COR-L47 (cell line): ENCODE measurements around the gene ULBP3.
"Not testable (repeated sequence)": the region's sequence is repeated elsewhere in the genome, so short reads cannot be mapped to it uniquely, and the experiment has no call there.

Experiments used
- DNase-seq: peaks from one replicate; lab custom pipeline; 2025; lab: John Stamatoyannopoulos, UW

The ULBP3 gene

DNA sequence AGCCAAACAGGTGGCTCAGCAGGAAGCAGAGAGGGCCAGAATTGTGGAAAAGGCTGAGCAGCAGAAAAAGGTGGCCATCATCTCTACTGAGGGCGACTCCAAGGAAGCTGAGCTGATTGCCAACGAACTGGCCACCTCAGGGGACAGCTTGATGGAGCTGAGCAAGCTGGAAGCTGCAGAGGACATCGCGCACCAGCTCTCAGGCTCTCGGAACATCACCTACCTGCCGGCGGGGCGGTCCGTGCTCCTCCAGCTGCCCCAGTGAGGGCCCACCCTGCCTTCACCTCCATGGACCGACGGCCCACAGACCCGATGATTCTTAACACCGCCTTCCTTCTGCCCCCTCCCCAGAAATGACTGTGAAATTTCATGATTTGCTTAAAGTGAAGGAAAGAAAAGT lies 25.8 kb downstream of the ULBP3 start:
- no peak for DNase-seq

DNA sequence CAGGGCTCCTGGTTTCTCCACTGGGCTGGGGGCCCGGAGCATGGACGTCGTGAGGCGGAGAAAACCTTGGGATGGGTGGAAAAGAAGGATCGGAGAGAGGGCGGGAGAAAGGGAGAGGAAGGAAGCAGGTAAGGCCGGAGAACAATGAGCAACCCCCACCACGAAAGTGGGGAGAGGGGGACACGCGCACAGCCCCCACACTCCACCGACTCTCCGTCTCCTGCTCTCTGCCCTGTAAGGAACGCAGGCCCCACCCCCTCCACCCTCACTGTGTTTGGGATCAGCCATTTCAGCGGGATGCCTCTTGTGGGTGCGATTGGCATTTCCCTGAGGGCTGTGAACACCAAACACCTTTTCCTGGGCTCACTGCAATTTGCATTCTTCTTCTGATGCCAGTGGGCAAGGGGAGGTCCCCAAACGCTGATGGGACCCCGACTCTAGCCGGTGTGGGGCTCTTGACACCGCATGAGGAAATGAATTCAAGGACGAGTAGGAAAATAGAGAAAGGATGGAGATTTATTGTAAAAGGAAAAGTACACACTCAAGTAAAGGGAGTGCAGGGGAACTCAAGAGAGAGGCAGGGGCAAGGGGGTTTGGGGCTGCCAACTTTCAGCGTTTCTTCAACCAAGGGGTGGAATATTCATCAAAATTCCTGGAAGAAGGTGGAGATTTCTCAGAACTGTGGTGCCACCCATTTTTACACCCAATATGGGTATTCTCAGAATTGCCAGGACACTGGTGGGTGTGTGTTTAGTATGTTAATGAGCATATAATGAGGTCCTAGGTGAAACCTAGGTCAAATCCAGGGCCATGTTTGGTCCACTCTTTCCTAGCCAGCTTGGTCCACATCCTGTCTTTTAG lies 30.5 kb downstream of the ULBP3 start:
- no peak for DNase-seq

DNA sequence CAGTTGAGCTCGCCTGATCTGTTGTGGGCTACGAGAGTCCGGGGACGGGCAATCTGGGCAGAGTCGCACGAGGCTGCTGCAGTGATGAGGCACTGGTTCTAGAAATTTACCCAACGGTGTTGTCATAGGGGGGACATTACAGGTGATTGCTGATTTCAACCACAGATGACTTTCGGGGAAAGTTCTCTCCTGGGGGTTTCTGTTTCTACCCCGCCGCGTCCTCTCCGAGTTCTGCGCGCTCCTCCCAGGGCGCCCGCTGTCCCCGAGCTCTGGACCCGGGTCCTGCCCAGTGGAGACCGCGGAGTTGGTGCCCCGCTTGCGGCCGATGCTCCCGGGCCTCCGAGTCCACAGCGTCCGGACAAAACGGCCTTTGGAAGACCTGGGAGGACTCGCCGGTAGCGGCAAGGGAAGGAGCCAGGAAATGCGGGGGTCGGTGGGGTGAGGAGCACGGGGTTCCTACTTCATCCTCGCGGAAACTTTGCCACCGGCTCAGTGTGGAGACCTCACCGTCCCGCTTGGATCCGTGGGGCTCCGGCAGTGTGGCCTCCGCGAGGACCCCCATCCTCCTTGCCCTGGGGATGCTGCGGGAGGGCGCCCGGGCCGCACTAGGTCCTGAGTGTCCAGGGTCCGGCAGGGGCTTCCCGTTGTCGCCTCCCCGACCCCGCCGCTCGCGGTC lies 31.3 kb downstream of the ULBP3 start:
- DNase-seq, result no peak

DNA sequence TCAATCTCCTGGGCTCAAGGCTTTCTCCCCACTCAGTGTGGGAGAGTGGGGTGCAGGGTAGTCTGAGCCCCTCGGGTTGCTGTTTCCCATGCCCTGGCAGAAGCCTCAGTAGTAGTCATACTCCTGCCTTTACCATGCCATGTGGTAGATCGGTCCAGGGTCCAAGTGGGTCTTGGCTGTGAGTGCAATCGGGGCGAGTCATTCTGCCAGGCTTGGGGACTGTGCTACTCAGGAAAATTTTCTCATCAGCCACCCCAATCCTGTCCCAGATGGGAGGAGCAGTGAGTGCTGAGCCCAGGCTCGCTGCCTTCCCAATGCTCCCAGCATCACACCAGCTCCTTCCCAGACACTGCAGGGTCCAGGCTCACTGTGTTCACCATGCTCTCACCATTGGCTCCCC lies 32.8 kb downstream of the ULBP3 start:
- no peak for DNase-seq

DNA sequence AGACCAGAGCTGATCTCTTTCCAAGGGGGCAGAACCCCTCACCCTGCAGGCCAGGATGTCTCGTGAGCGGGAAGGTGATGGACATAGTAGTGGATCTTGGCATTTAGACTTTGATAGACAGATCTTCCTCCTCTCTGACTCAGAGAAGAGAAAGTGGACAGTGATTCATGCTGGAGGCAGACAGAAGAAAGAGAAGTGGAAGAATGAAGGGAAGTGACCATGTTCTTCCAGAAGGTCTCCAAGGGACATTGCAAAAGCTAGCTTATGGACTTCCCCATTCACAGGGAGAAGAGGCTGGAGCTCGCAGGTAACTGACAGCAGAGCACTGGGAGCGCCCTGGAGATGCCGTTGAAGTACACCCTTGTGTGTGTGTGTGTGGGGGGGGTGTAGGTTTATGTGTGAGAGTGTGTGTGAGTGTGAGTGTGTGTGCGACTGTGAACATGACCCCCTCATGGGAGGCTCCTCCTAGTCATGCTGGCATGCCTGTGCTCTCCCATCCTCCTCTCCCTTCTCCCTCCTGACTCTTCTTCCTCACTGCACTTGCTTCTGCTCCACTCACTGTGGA lies 35.6 kb downstream of the ULBP3 start:
- DNase-seq, result no peak

DNA sequence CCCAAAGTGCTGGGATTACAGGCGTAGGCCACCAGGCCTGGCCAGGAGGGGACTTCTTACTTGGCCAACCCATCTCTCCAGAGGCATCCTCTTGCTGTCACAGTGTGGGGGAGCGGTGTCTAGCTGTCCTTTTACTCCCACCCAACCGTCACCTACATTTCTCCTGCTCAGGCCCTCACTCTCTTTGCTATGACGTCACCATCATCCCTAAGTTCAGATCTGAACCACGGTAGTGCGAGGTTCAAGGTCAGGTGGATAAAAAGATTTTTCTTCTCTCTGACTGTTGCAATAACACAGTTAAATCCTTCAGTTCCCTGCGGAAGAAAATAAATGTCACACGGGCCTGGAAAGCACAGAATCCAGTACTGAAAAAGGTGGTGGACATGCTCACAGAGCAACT lies 36.3 kb downstream of the ULBP3 start:
- DNase-seq, result no peak

DNA sequence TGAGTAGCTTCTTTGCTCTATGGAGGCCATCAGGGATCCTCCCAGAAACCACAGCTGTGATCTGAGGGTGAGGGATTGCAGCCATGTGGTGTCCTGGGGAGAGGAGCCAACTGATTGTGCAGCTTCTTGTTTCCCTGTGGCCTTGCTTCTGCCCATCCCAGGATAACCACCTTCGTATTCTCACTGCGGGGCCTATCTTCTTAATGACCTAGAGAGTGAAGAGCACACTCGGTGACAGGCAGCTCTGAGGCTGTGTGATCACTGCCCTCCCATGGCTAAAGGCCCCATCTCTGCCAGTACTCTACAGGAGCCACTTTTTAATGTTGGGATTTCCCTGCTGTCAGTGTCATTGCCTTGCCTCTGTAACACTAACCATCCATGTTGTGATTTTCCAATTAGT lies 38.3 kb downstream of the ULBP3 start:
- no peak for DNase-seq

DNA sequence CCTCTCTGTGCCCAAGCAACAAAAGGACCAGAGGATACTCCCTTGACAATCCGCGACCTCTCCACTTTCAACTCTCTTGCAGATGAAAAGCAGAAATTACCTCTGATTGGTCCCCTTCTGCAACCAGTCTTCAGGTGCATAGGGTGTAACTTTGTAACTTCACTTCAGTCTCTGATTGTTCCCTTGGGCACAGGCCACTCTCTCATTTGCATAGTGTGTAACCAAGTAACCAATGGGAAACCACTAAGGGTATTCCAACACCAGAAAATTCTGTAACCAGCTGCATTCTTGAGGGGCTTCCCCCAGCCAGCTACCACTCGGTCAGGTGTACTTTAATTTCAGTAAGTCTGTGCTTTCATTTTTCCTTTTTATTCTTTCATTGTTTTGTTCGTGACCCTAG lies 39.2 kb downstream of the ULBP3 start:
- no peak for DNase-seq

DNA sequence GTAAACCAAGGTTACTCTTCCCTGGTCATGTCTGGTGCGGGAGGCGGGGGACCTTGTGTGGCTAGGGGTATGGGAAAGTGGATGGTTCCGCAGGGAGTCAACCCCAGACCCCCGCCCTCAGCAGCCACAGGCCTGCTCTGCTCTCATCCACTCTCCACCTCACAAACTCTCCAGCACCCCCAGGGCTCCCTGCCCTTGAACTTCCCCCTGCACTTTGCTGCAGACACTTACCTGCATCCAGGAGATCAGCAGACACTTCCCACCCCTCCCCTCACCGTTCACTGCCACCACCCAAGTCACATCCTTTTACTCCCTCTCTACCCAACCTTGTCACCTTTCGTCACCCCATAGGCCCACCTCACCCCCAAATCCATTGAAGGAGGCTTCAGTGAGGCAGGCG lies 39.6 kb downstream of the ULBP3 start:
- no peak for DNase-seq

DNA sequence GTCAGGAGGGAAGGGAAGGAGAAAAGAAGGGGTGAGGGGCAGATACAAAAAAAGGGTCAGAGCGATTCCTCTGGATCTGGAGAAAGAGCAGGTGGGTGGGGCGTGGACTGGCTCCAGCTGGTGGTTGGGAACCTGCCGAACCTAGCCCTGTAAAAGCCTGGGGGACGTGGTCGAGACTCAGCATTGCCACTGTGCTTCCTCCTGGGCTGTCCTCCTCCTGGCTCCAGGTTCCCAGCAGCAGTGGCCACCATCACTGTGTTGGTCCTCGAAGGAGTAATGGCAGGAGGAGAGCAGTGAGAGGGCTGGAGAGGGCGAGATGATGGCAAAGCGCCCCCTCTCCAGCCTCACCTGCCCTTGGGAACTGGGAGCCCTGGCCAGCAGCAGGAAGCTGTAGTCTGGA lies 40.1 kb downstream of the ULBP3 start:
- no peak for DNase-seq

DNA sequence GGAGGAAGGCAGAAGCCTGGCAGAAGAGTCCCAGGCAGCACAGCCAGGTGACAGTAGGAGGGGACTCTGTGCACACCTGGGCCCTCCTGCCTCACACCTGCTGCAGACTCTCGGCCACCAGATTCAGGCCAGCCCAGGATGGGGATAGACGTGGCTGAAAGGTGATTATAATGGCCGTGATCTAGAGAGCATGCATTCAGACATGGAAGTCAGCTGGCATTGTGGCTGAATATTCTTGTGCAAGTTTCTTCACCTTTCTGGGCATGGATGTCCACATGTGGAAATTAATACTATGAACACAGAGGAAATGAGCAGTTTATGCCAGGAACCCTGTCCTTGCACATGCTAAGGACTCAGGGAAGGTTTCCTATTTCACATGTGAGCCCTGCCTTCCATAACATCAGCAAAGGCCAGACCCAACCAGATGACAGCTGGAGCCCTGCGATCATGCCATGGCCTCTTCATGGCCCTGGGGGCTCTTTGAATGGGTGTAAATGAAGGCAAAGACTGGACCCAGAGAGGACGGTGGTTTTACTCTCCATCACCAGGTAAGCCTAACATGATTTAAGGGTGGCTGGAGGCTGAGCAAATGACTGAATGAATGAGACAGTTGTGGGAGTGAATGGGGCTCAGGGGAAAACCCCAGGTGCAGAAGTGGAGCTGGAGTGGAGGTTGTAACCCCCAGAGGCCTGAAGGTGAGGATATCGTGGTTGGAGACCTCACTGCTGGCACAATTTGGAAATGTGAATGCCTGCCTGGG lies 40.9 kb downstream of the ULBP3 start:
- DNase-seq, result no peak

DNA sequence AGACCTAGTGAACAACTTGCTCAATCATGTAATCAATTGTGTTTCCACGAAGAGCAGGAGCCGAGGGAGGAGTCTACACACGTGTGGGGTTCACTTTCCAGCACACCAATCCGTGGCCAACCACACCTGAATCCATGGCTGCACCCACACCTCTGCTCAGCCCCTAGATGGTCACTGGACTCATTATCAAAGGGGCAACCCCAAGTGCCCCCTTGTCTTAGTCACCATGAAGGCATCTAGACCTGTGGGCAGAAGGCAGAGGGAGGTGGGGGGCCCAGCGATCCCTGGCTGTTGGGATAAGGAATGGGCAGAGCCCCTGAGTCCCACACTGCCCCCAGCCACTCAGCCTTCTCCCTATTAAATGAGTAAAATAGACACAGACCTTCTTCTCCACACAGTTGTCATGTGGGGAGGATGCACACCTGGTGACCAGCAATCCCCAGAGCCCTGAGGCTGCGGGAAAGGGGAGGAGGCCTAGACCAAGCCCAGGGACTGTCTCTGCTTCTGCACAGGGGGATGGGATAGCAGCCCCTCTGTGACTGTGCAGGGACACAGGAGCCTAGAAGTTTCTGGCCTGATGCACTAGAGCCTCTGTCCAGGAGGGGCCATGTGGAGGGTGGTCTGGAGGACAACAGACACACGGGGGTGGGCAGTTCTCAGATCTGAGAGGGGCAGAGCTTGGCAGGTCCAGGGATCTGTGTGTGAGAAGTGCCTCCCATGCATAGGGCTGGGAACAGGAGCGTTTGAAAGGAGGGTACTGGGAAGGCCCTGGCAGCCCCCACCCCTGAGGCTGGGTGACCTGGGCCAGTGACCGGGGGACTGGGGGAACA lies 41.7 kb downstream of the ULBP3 start:
- no peak for DNase-seq

DNA sequence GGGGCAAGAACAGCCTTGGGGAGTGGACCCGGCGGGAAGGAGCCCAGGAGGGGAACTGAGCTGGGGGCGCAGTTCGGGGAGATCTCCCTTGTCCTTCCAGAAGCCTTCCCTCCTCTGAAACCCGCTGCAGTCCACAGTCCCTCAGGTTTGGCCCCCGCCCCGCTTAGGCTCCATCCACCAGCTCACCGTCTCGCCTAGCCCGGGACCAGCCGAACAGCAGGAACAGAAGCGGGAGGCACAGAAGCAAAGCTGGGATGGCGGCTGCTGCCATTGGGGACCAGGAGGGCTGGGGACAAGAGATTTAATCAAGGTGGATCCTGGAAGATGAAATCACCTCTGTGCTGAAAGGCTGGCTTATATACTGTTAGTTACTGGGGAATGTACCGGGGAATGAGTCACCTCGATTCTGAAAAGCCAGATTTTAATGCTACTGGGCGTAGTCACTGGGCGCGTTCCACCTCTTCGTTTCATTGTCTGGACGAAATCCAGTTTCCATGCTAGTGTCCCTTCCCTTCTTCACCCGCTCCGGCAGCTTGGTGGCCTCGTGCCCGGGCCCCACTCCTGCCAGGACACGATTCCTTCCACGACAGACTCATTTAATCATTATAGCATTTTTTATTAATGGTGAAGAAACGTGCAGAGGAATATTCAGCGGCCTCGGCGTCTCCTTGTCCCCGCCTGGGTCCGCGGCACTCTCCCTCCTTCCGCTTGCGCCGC lies 43.6 kb downstream of the ULBP3 start, which contains the start of gene RAET1L:
Gene RAET1L (minus strand): TSS at position 332 of the 717 bp plus-strand sequence. CDS start 61 bp downstream, at position 271.
- no peak for DNase-seq

DNA sequence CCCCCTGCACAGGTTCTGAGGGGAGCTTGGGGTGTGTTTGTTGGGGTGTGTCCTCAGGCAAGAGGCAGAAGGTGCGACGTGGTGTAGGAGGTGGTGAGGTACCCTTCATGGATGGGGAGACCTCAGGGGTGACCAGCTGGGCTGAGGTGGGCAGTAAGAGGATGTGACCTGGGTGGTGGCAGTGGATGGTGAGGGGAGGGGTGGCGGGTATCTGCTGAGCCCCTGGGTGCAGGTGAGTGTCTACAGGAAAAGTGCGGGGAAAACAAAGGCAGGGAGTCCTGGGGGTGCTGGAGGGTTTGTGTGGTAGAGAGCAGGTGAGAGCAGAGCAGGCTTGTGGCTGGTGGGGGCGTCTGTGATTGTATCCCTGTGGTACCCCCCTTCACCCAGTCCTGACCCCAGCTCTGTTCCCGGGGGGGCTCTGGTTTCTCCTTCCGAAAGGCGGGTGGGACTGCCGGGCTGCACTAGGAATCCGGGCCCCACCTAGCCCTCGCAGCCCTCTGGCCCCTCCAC lies 44.2 kb downstream of the ULBP3 start:
- no peak for DNase-seq

DNA sequence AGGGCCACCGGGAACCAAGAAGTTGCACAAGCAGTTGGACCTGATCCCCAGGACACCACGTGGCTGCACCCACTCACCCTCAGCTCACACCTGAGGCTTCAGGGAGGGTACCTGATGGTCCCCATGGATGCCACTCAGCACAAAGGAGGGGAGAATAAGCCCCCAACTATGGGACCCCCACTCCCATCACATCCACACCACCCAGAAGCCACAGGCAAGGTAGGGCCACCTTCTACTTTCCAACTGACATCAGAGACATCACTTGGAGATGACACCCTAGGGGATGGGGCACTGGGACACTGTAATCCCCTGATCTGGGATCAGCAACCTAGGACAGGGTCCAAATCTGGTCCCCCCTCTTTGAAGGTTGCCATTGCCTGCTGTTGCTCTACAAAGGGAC lies 44.9 kb downstream of the ULBP3 start:
- not testable (repeated sequence) for DNase-seq

DNA sequence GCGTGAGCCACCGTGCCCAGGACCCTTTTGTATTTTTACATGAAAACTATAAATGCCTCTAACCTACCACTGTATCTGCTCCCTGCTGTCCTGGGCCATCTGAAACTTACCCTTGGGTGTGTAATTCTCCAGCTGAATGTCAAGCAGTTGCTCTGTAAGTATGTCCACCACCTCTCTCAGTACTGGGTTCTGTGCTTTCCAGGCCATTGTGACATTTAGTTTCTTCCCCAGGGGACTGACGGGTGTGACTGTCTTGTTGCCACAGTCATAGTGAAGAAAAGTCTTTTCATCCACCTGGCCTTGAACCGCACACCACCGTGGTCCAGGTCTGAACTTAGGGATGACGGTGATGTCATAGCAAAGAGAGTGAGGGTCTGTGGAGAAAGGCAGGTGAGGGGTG lies 47.1 kb downstream of the ULBP3 start:
- DNase-seq, result not testable (repeated sequence)

DNA sequence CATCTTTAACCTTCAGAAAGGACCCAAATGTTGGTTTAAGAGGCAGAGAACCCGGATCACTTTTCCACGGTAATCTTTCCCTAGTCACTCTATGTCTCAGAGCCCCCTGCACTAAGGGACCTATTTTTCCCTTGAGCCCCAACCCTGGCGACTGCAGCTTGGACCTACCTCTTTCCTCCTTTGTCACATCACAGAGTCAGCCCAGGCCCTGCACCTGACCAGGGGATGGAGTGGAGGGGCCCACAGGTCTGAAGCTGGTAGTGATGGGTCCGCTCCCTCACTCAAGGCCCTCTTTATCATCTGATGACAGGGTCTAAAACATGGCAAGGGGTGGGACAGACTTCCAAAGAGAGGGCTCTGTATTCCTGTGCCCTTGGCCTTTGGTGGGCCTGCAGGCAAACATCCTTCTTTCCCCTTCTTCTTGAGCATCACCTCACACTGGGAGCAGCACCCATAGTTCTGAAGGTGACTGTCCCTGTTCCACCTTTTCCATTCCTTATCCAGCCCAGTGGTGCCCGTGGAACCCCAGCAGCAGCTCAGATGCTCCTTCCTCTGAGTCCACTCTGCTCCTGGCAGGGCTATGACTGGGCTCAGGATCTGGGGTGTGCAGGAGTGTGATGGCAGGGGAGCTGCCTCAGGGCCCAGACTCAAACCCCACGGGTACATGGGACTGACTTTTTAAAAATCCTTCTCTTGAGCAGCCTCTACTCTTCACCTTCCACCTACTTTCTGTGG lies 49.9 kb downstream of the ULBP3 start:
- no peak for DNase-seq

DNA sequence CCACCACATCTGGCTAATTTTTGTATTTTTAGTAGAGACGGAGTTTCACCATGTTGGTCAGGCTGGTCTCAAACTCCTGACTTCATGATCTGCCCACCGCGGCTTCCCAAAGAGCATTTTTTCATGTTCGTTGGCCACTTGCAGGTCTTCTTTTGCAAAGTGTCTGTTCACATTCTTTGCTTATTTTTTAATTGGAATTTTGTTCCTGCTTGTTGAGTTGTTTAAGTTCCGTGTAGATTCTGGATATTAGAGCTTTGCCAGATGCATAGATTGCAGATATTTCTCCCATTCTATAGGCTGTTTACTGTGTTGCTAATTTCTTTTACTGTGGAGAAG lies 51.8 kb downstream of the ULBP3 start:
- not testable (repeated sequence) for DNase-seq

DNA sequence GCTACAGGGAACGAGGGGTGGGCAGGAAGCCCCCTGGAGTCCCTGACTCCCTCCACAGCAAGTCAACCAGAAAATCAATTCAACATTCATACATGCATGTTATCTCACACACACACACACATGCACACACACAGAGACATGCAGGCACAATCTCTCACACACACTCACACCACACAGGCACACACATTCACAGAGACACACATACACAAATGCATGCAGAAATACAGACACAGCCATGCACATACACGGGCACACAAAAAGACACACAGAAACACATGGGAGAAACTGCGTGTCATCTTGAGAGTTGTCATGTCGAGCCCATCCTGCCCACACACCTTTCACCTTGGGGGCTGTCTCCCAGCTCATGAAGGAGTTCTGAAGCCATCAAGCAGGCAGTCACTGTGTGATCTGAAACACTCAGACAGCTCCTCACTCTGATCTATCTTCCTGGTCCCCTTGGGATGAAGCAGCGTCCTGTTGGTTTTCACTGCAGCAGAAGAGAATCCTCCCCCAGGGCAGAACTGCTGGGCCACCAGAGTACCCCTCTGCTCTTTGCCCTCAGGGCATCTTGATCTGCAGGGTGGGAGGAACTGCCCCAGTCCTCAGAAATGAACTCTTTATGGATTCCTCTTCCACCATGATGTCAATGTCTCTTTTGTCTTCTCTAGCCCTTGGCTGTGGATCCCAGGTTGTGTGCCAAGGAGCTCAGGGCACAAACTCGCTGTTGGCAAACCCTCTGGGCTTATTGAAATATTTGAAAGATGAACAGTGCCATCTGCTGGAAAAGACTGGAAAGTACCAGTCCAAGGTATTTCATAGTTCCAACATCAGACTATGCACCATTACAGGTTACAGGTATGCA lies 52.4 kb downstream of the ULBP3 start:
- peak; percentile 60 for DNase-seq
